Measurements from ENCODE around the gene MAGED2.
"Not testable (repeated sequence)": the region's sequence is repeated elsewhere in the genome, so short reads cannot be mapped to it uniquely, and the experiment has no call there.

Gene MAGED2

DNA sequence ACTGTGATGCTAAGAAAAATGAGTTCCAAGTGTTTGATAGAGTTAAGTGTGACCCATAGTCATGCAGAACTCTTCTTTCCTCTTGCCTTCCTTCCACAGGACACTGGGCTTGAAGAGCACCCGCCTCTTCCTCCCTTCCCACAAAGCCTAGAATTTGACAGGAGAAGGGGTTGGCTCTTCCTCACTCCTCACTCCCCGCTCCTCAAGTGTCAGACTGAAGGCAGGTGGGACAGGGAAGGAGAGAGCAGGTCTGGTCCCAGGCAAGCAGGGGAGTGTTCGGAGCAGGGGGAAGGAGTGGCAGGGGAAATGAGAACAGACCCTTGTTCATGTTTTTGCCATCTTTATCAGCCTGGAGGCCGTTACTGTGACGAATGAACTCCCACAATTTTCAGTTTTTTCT lies 10.7 kb downstream of the MAGED2 start:
- no peak for DNase-seq (ENCODE audit: low read depth in 2 of 2)

DNA sequence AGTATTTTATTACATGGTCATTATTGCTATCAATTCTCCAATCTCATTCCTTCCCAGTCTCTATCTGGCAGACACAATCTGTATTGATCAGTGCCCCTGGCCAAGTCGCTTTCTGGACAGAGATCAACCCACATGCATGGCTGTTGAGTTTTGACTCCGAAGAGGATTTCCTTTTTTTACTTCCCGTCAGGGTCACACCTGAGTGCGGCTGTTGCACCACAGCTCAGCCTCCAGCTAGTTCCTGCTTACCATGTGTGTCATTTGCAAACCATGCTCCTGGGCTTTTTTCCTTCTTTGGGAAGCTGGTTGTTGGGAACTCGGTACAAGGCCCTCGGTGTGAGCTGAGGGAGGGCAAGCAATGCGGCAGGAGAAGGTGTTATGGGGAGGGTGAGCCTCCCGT lies 11.7 kb downstream of the MAGED2 start:
- no peak for DNase-seq (ENCODE audit: low read depth in 2 of 2)

DNA sequence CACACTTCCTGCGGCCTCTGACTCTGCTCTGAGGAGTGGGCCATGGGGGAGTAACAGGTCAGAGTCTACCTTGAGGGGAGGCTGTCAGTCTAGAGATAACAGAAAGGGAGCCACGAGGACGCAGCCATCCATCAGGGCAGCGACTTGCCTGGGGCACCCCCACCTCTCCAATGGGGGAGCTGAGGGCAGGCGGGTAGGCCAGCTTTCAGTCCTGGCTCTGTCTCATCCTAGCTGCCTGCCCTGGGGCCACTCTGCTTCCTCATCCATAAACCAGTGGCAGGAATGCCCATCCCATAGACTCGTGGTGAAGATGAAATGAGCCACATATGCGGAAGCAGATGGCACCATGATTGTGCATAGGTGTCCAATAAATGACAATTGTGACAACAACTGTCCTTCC lies 13.2 kb downstream of the MAGED2 start:
- DNase-seq (ENCODE audit: low read depth in 2 of 2): no peak

DNA sequence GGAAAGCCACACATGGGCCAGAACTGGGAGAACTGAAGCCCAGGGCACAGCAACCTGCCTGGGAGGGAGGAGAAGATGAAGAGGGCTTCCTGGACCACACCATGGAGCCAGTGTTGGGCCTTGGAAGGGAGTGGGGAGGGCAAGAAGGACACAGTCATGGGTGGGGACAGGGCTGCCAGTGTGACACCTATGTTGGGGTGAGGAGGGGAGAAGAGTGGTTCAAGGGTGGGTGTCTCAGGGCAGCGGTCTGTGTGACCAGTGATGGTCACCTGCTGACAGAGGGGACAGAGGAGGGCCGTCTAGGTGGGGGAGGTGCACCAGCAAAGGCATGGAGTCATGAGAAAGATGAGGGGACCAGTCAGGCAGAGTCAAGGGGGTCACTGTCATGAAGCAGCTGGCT lies 13.8 kb downstream of the MAGED2 start:
- no peak for DNase-seq (ENCODE audit: low read depth in 2 of 2)

DNA sequence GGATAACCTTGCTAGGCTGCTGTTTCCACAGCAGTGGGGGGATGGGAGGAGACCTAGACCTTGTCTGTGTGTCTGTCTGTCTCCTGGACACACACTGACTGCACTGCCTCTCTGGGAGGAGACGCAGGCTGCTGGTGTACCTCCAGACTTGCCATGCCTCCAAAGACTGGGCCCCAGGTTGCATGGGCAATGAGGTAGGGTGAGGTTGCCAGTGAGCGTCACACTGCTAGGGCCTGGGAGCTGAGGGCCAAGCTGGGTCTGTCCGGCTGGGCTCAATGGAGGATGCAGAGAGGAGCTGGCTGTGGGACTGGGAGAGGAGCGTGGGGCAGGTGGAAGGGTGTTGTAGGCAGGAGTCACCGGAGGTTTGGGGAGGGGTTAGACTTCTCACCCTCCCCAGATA lies 16.6 kb downstream of the MAGED2 start:
- no peak for DNase-seq (ENCODE audit: low read depth in 2 of 2)

DNA sequence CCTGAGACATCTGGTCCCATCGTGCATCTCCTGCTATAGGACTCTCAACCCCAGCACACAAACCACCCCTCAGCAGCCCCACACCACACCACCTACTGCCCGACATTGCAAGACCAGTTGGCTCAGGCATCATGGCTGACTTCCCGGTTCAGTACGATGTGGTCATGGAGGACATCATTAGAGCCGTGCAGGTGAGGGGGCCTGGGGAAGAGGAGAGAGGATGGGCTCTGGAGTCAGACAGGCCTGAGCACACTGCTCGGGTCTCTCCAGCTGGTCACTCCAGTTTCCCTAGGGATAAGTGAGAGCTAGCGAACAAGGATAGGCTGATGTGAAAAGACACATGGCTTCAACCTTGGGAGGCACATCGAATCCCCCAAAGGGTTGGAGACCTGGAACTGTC lies 17.2 kb downstream of the MAGED2 start:
- no peak for DNase-seq (ENCODE audit: low read depth in 2 of 2)

DNA sequence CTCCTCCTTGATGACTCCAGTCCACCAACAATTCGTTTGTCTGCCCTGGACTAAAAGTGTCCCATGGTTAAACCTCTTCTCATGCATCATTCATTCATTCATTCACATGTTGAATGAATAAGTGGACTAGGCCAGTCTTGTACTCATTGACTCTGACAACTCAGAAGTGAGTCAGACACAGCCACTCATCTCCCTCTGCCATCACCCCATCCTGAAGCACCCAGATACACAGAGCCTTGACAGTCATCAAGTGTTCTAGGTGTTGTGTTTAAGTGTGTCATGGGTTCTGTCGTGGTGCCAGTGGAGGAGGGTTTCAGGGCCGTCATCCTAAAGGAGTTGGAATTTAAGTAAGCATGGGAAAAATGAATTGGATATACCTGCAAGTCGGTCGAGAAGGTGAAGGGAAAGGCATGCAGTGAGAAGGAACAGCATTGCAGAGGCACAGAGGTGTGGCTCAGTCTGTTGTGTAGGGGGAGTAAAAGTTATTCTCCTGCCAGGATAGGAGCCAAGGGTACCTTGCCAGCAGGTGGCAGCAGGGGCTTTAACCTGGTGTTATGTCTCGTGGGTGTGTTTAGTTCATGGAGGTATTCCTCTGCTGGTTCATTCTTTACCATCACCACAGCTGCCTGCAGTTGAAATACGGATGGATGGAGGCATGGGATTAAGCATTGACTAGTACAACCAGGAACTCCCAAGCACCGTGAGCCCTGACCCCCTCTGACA lies 18.3 kb downstream of the MAGED2 start:
- DNase-seq (ENCODE audit: low read depth in 2 of 2): no peak

DNA sequence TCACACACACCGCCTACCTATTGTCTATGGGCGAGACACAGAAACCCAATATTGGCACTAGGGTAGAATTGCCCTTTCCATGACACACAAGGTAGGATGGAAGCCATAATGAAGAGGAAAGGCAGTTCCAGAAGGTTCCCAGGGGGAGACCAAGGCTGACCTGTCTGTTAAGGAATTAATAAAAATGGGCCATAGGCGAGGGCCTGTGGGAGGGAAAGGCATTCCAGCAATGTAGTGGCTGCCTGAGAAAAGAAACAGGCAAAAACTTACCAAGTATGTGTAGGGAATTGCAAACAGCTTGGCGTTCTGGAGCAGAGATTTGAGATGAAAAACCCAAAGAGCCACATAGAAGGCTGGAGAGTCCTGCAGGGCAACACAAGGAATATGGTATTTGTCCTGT lies 19.1 kb downstream of the MAGED2 start:
- DNase-seq (ENCODE audit: low read depth in 2 of 2): no peak

DNA sequence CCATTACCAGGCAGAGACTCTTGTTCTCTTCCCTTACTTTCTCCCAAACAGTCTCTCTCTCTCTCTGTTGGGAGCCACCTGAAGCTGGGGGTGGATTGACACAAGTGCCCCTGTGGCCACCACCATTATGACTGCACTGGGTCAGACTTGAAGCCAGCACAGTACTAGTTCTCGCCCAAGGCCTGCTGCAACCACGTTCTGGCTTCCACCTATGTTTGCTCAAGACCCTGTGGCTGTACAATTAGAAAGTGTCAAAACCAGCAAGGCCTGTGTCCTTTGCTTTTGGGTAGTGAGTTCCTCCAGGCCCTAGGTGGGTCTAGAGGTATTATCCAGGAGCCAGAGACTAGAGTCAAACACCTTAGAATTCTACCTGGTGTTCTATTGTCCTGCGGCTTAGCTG lies 31.0 kb downstream of the MAGED2 start:
- no peak for DNase-seq (ENCODE audit: low read depth in 2 of 2)

DNA sequence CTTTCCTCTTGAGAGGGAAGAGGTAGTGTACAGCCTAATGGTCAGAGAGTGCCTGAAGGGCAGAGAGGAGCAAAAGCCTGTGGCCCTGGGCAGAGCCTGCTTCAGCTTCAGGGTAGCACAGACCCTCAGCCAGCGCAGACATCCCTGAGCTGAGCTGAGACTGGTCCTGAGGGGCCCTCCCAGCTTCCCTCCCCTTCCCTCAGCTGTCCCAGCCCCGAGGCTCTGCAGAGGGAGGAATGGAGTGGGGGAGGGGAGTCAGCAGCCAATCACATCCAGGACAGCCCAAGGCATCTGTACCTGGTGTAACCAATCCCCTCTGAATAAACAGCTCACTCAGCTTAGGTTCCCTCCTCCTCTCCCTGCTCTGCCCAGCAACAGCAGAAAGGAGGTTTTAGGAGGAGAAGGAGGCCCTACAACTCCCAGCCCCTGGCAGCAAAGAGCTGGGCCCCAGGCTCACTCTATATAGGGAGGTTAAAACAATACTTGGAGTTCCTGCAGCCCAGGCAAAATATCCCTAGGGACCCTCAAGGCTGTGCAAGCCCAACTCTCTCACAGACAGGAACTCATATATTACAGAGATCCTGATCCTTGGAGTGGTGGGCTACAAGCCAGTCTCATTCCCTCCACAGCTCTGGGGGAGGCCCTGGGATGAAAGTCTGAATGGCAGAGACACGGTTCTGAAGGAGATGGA lies 33.8 kb downstream of the MAGED2 start:
- DNase-seq (ENCODE audit: low read depth in 2 of 2): not testable (repeated sequence)

DNA sequence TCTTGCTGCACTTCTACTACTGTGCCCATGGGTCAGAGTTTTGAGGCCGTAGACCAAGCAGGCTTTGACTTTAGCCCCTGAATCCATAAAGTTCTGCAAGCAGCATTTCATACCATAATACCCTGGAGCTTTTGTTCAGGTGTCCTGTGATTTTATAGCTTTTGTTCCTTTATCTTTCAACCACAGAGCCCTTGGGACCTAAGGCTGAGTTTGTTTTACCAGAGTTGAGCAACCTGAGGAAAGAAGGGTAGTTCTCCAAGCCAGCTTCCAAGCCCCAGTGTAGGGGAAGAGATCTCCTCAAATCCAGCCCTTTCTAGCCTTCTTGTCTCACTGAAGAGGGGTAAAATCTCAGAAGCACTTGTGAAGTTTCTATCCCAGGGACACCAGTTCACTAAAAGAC lies 35.1 kb downstream of the MAGED2 start:
- DNase-seq (ENCODE audit: low read depth in 2 of 2): no peak

DNA sequence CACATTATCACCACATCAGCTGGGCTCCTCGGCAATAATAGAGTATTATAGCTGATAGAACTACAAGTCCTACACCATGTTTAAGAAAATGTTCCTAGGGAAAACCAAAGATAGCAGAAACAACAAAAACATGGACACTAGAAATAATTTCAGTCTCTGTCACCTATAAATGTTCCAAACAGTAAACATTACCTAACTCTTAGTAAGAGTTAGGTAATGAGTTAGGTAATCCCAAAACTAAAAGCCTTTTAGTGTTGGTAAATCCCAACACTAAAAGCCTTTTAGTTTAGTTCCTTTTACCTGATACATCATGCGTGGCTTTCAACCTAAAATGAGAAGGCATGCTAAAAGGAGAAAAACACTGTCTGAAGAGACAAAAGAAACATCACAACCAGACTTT lies 35.5 kb downstream of the MAGED2 start:
- DNase-seq (ENCODE audit: low read depth in 2 of 2): no peak

DNA sequence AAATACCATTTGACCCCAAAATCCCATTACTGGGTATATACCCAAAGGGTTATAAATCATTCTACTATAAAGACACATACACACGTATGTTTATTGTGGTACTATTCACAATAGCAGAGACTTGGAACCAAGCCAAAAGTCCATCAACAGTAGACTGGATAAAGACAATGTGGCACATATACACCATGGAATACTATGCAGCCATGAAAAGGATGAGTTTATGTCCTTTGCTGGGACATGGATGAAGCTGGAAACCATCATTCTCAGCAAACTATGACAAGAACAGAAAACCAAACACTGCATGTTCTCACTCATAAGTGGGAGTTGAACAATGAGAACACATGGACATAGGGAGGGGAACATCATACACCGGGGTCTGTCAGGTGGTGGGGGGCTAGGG lies 40.2 kb downstream of the MAGED2 start:
- DNase-seq (ENCODE audit: low read depth in 2 of 2): not testable (repeated sequence)

DNA sequence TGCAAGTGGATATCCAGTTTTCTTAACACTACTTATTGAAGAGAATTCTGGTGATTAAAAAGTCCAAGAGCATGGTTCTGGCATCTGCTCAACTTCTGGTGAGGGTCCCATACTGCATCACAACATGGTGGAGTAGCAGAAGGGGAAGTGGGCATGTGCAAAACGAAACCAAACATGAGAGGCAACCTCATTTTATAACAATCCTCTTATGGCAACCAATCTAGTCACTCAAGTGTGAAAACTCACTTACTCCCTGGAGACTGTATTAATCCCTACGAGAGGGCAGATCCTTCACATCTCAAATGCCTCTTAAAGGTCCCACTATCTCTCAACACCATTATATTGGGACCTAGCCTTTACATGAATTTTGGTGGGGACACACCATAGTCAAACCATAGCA lies 57.7 kb downstream of the MAGED2 start:
- DNase-seq (ENCODE audit: low read depth in 2 of 2): no peak

Measured in stimulated activated CD4-positive, alpha-beta T cell treated with anti-CD3 and anti-CD28 coated beads, Interleukin-4, amount 100 ng/mL, for 48 hours (primary cell).